ENCODE data around the gene OPCML.

Gene OPCML

GRCh38 chr11:133385781-133386180, 146.5 kb downstream of the OPCML start:
- no peak for TF ChIP-seq CTCF (IDR thresholded peaks at IDR 0.05; ENCODE audit: extremely low read depth, missing control alignments)

GRCh38 chr11:133384731-133385130, 147.6 kb downstream of the OPCML start:
- no peak for DNase-seq (ENCODE audit: low spot score)
- TF ChIP-seq CTCF (IDR thresholded peaks at IDR 0.05; ENCODE audit: extremely low read depth, missing control alignments), result no peak

More at GRCh38 chr11:133385781-133386180, 146.5 kb downstream of the OPCML start:
- no peak for DNase-seq (ENCODE audit: low spot score)

- no peak for DNase-seq (ENCODE audit: low spot score)
- TF ChIP-seq CTCF (IDR thresholded peaks at IDR 0.05; ENCODE audit: extremely low read depth, missing control alignments), result no peak
These were observed 148.6 kb downstream of the OPCML start for GRCh38 chr11:133383689-133384088.

GRCh38 chr11:133383201-133383600, 149.1 kb downstream of the OPCML start:
- no peak for TF ChIP-seq CTCF (IDR thresholded peaks at IDR 0.05; ENCODE audit: extremely low read depth, missing control alignments)

GRCh38 chr11:133382131-133382812, 150.0 kb downstream of the OPCML start:
- no peak for DNase-seq (ENCODE audit: low spot score)
- no peak for TF ChIP-seq CTCF (IDR thresholded peaks at IDR 0.05; ENCODE audit: extremely low read depth, missing control alignments)

More at GRCh38 chr11:133383201-133383600, 149.1 kb downstream of the OPCML start:
- no peak for DNase-seq (ENCODE audit: low spot score)

GRCh38 chr11:133381761-133382130, 150.6 kb downstream of the OPCML start:
- no peak for DNase-seq (ENCODE audit: low spot score)
- TF ChIP-seq CTCF (IDR thresholded peaks at IDR 0.05; ENCODE audit: extremely low read depth, missing control alignments), result no peak

GRCh38 chr11:133366147-133366546, 166.2 kb downstream of the OPCML start:
- DNase-seq (ENCODE audit: low spot score), result no peak
- TF ChIP-seq CTCF (IDR thresholded peaks at IDR 0.05; ENCODE audit: extremely low read depth, missing control alignments), result no peak
